Esophagus squamous epithelium (tissue), 5 donors: ENCODE measurements around the gene IGSF9. TPM values are rescaled to one million over a fixed set of nuclear protein-coding genes. Genes with fewer than 3 reads are reported as not detected.

Experiments used
- DNase-seq: peaks from one replicate; lab custom pipeline; 2025; lab: John Stamatoyannopoulos, UW
- H3K27ac ChIP-seq, 4 donors: fragments of 200-600 bp; sonication (generic); one replicate each; pipeline ENCODE4 v1.5.1; 2016 to 2019; ENCODE audit warnings: mild to moderate bottlenecking in 1 of 4
- H3K27me3 ChIP-seq, 4 donors: fragments of 200-600 bp; sonication (generic); 1 replicate in 3 of 4; 2 replicates in 1 of 4; pipeline versions ENCODE4 v1.5.1 to v1.6.0; 2017 to 2021; ENCODE audit warnings: antibody characterized with exemption in 1 of 4
- H3K36me3 ChIP-seq, 3 donors: fragments of 200-600 bp; sonication (generic); one replicate each; pipeline ENCODE4 v1.5.1; 2016 to 2019
- H3K4me1 ChIP-seq, 3 donors: fragments of 200-600 bp; sonication (generic); one replicate each; pipeline ENCODE4 v1.5.1; 2017 to 2019
- H3K4me3 ChIP-seq, 4 donors: fragments of 200-600 bp; sonication (generic); 1 replicate in 3 of 4; 2 replicates in 1 of 4; pipeline ENCODE4 v1.5.1; 2016 to 2019; ENCODE audit warnings: mild to moderate bottlenecking in 2 of 4, moderate library complexity in 1 of 4
- H3K9me3 ChIP-seq, 3 donors: fragments of 200-600 bp; sonication (generic); one replicate each; pipeline ENCODE4 v1.5.1; 2016 to 2019
- CTCF ChIP-seq, 6 experiments: fragments of 450-650 bp in 4 of 6; fragments of 200-600 bp in 2 of 6; sonication (generic) in 2 of 6; IDR thresholded peaks; one replicate each; pipeline ENCODE4 v1.5.1; 2016 to 2019; ENCODE audit warnings: antibody characterized with exemption in 6 of 6, mild to moderate bottlenecking in 4 of 6, moderate library complexity in 4 of 6
- POLR2A ChIP-seq, 4 donors: fragments of 450-650 bp; IDR thresholded peaks; one replicate each; pipeline ENCODE4 v1.6.1; 2017; ENCODE audit warnings: antibody characterized with exemption in 4 of 4, mild to moderate bottlenecking in 4 of 4, moderate library complexity in 3 of 4
- WGBS, 2 donors: methylation state at CpG; one replicate each; pipeline ENCODE4 v1.1.5; 2018; 5-methylcytosine and 5-hydroxymethylcytosine counted together
- intact Hi-C: fragments of 100-400 bp; cut with DNase I; formaldehyde crosslinking; loops from one replicate; pipeline ENCODE4 v1.15.0; 2022
- total RNA-seq, 4 donors: library from RNA; depleted of rRNA; stranded (reverse); fragments of >200 nt; gene quantifications; one replicate each; pipeline ENCODE4 v1.1.0, GENCODE V29; 2016
- donor health status: DM: yes; HTN: yes; CAD: no.

IGSF9 gene
- total RNA-seq, 4 donors from 2014 or later, result 4.2 to 12.0 (median 8.8) TPM

DNA sequence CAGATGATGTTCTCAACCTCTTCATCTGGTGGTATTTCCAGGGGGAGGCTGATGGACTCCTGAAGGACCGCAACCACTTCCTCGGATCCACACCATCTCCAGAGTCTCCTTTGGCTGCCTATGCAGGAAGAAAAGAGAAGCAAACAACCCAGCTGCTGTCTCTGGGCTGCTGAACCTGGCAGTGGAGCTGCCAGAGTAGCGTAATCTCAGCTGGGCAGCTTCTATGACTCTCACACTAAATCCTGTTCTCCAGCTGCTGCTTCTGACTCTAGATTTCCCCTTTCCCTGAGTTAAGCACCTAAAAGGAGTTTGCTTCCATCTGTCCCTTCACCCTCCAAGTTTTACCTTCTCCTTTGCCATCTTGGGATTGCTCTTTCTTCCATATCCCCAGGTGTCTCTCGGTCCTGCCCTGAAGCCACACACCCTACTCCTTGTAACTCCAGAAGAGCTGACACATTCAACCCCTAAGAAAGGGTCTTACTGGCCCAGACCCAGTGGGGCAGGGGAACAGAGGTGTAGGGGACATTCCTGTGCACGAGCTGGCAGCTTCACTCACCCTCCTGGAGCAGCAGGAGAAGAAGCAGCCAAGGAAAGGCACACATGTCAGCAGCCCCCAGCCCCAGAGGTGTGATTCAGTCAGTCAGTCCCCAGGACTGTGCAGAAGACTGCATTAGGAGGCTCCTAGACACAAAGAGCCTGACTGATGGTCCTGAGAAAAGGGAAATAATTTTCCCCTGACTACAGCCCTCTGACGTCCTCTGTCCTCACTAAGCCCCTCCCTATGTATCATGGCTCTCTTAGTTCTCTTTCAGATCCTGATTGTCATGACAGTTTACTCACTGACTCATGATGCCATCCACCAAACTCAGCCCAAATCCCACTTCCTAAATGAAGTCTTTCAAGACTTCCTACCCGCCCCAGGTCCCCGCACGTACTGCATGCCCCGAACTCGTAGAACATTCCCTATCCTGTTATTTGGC, 8.4 kb upstream of the IGSF9 start, which contains the start of gene SLAMF9:
SLAMF9 (minus strand) TSS at position 702 of the 980 bp plus-strand sequence; CDS start at position 602, 100 bp downstream.
- DNase-seq, result no peak
- WGBS, 2 donors, result 52 to 58% methylated on average over 9 to 10 of the region's 11 CpGs
- intact Hi-C loops, result no loop called here
- H3K36me3 ChIP-seq, result no peaks in the 10 kb centered on the region
- H3K4me1 ChIP-seq, result peaks cover 4 to 56% (median 10%) of the 10 kb centered on the region in 3 donors
- peaks cover 0 to 17% (median 0%) of the 10 kb centered on the region in 4 donors for H3K27me3 ChIP-seq
- no peak for TF ChIP-seq CTCF (IDR thresholded peaks at IDR 0.05)
- no peak for TF ChIP-seq POLR2A (IDR thresholded peaks at IDR 0.05)
- H3K27ac ChIP-seq, result no peak within 1 kb of the TSS
- H3K4me3 ChIP-seq, result no peak within 1 kb of the TSS
- no peaks in the 10 kb centered on the region for H3K9me3 ChIP-seq

DNA sequence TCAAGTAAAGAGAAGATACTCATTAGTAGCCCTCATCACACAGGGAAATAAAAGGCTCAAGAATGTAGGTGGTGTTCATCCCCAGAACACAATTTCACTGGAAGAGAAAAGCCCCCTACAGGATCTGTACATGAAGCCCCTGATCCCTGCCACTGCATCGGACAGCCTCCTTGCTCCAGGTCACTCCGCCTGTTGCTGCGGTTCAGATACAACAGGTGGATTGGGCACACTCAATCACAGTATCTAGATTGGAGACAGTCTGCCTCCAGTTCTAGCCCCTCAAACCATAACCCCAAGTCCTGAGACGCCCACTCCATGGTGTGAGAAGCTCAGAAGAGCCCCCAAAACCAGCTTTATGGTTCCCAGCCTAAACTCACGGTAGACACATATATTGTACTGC, 7.5 kb upstream of the IGSF9 start:
- peaks cover 0 to 17% (median 0%) of the 10 kb centered on the region in 4 donors for H3K27me3 ChIP-seq
- DNase-seq, result no peak
- no peak overlapping the region for H3K27ac ChIP-seq
- H3K9me3 ChIP-seq, result no peaks in the 10 kb centered on the region
- 93 to 96% methylated on average over 3 to 4 of the region's 5 CpGs for WGBS, 2 donors
- H3K36me3 ChIP-seq, result no peaks in the 10 kb centered on the region
- no peak for TF ChIP-seq POLR2A (IDR thresholded peaks at IDR 0.05)
- no peak for TF ChIP-seq CTCF (IDR thresholded peaks at IDR 0.05)
- H3K4me1 ChIP-seq, result peaks cover 2 to 54% (median 10%) of the 10 kb centered on the region in 3 donors
- intact Hi-C loops, result no loop called here
- no peak overlapping the region for H3K4me3 ChIP-seq

DNA sequence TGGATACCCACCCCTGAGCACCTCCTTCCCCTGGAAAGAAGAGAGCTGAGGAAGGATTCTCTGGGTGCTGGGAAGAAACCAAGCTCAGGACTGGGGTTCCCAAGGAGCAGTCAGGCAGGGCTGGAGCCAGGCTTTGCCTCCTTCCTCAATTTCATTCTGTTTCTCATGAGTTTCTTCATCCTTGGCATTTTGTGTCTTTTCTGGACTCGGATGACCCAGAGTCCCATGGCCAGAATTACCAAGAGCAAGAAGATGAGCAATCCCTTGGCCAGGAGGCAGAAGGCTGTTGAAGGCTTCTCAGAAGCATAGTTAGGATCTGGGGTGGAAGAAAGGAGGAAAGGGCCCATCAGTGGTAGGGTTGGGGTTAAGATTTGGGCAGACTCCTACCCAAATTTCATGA, 6.1 kb upstream of the IGSF9 start:
- no peak for DNase-seq

DNA sequence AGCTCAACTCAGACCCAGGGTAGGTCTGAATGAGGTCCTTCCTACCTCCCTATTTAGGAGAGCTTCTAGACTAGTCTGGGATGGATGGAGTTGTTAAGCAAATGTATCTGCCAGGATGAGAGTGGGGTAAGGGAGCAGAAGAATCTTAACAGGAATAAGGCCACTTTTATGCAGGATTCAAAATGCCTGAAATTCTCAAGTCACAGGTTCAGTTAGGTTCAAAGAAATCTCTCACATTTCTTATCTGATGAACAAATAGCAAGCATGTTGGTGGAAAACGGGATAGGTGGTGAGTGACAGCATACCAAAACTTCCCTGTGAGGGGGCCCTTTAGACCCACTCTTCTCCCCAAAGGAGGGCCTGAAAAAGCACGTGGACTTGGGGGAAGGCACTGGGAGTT, 5.6 kb upstream of the IGSF9 start:
- no peak overlapping the region for H3K4me3 ChIP-seq
- H3K27ac ChIP-seq, result no peak overlapping the region
- H3K36me3 ChIP-seq, result no peaks in the 10 kb centered on the region
- DNase-seq, result no peak
- intact Hi-C loops, result no loop called here
- H3K4me1 ChIP-seq, result peaks cover 0 to 60% (median 13%) of the 10 kb centered on the region in 3 donors
- no peak for TF ChIP-seq CTCF (IDR thresholded peaks at IDR 0.05)
- no peak for TF ChIP-seq POLR2A (IDR thresholded peaks at IDR 0.05)
- H3K9me3 ChIP-seq, result no peaks in the 10 kb centered on the region
- 66 to 75% methylated on average over 2 of the region's 2 CpGs for WGBS, 2 donors
- H3K27me3 ChIP-seq, result peaks cover 0 to 17% (median 0%) of the 10 kb centered on the region in 4 donors

More for the DNA sequence above, 6.1 kb upstream of the IGSF9 start:
- no peaks in the 10 kb centered on the region for H3K9me3 ChIP-seq
- H3K27me3 ChIP-seq, result peaks cover 0 to 17% (median 0%) of the 10 kb centered on the region in 4 donors
- TF ChIP-seq POLR2A (IDR thresholded peaks at IDR 0.05) (no peak), CTCF (IDR thresholded peaks at IDR 0.05) (no peak)
- 75% methylated on average over 1 of the region's 1 CpG; no CpG with 5 or more reads in 1 of the 2 donors for WGBS, 2 donors
- H3K36me3 ChIP-seq, result no peaks in the 10 kb centered on the region
- intact Hi-C loops, result no loop called here
- no peak overlapping the region for H3K27ac ChIP-seq
- no peak overlapping the region for H3K4me3 ChIP-seq
- peaks cover 0 to 56% (median 11%) of the 10 kb centered on the region in 3 donors for H3K4me1 ChIP-seq

DNA sequence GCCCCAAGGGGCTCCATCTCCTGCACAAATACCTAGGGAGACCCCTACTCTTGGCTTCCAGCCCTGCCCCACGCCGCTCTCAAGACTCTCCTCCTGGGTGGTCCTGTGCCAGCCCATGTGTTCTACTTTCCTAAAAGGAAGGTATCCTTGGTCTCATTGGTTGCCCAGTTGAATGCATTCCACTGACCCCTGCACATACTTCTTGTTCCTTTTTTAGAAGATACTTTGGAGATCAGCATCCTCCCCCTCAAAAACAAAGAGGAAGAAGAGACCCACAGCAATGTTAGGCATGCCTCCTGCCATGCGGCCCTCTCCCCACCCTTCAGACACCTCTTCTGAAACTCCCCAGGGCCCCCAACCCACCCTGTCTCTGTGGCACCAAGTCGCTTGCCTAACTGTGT, 4.6 kb upstream of the IGSF9 start:
- Histone ChIP-seq H3K4me3 (no peak overlapping the region), H3K4me1 (peaks cover 7 to 60% (median 15%) of the 10 kb centered on the region in 3 donors), H3K27me3 (peaks cover 0 to 24% (median 0%) of the 10 kb centered on the region in 4 donors), H3K27ac (no peak overlapping the region), H3K36me3 (no peaks in the 10 kb centered on the region), H3K9me3 (no peaks in the 10 kb centered on the region)
- WGBS, 2 donors, result 85 to 93% methylated on average over 3 of the region's 4 CpGs
- no peak for DNase-seq
- intact Hi-C loops, result no loop called here
- TF ChIP-seq CTCF (IDR thresholded peaks at IDR 0.05), result no peak
- TF ChIP-seq POLR2A (IDR thresholded peaks at IDR 0.05), result no peak
